RWPE1 (cell line): ENCODE measurements around the gene MYLK.
"Not testable (repeated sequence)": the region's sequence is repeated elsewhere in the genome, so short reads cannot be mapped to it uniquely, and the experiment has no call there.

Experiments used
- CTCF ChIA-PET: fragments of 350-600 bp; sonication (Branson Sonifier 250); formaldehyde crosslinking; extraction: SDS; loops from one replicate; lab custom pipeline; 2021; lab: Yijun Ruan, JAX
- POLR2A ChIA-PET: fragments of 400-600 bp; formaldehyde crosslinking; extraction: SDS; loops from one replicate; lab custom pipeline; 2020; ENCODE audit warnings: antibody characterized with exemption; ENCODE audit not compliant: low non-redundant PET; lab: Yijun Ruan, JAX
- DNase-seq: peaks from one replicate; pipeline ENCODE4 v3.0.0; 2012; ENCODE audit warnings: low spot score
- H3K27ac ChIP-seq: fragments of 450-650 bp; 2 replicates; pipeline ENCODE4 v1.5.1; 2017
- TF ChIP-seq, protein P1 (sequence below): fragments of 450-650 bp; conservative IDR thresholded peaks from 2 replicates; pipeline ENCODE4 v1.5.1; 2017; ENCODE audit warnings: low read depth, mild to moderate bottlenecking

Gene MYLK

DNA sequence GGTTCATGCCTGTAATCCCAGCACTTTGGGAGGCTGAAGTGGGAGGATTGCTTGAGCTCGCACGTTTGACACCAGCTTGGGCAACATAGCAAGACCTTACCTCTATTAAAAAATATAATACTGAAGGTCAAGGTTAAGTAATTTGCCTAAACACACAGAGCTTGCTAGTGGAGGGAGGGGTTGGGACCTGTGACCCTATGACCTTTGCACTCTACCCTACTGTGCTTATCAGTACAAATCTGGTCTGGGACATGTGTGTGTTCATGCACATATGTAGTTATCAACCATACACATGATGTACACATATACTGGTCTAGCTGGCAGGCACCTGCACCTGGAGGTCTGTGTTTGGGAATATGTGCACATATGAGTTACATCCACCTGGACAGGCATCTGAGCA, 181.4 kb downstream of the MYLK start:
- no peak for DNase-seq
- CTCF ChIA-PET, result interaction anchor here (0.6 to 3.3 kb wide), 7 partner anchors 11 to 1580 kb away, joined by 3 to 24 read pairs (median 4); no protein-coding TSS in a partner anchor
- H3K27ac ChIP-seq, result no peak overlapping the region
- TF ChIP-seq, protein P1, sequence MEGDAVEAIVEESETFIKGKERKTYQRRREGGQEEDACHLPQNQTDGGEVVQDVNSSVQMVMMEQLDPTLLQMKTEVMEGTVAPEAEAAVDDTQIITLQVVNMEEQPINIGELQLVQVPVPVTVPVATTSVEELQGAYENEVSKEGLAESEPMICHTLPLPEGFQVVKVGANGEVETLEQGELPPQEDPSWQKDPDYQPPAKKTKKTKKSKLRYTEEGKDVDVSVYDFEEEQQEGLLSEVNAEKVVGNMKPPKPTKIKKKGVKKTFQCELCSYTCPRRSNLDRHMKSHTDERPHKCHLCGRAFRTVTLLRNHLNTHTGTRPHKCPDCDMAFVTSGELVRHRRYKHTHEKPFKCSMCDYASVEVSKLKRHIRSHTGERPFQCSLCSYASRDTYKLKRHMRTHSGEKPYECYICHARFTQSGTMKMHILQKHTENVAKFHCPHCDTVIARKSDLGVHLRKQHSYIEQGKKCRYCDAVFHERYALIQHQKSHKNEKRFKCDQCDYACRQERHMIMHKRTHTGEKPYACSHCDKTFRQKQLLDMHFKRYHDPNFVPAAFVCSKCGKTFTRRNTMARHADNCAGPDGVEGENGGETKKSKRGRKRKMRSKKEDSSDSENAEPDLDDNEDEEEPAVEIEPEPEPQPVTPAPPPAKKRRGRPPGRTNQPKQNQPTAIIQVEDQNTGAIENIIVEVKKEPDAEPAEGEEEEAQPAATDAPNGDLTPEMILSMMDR, result no peak
- POLR2A ChIA-PET, result no interaction called here

DNA sequence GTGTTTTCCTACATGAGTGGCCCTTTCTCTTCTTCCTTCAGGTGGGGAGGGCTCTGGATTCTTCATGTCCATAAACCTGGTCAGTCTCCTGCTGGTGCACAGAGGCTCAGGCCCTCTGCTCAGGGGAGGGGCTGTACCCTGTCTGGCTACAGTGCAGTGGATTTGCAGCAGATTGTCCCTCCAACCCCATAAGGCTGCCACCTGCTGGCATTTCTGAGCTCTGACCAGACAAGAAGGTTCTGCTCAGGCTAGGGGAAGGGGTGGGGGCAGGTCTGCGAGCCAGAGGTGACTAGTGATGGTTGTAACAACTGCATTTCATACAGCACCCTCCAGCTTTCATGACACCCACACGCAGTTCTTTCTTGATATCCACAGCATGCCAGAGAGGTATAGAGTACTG, 182.1 kb downstream of the MYLK start:
- POLR2A ChIA-PET, H3K27ac ChIP-seq, DNase-seq: not testable (repeated sequence)
- CTCF ChIA-PET, result interaction anchor here (0.6 to 3.3 kb wide), 7 partner anchors 10 to 804 kb away, joined by 3 to 24 read pairs (median 4); no protein-coding TSS in a partner anchor

DNA sequence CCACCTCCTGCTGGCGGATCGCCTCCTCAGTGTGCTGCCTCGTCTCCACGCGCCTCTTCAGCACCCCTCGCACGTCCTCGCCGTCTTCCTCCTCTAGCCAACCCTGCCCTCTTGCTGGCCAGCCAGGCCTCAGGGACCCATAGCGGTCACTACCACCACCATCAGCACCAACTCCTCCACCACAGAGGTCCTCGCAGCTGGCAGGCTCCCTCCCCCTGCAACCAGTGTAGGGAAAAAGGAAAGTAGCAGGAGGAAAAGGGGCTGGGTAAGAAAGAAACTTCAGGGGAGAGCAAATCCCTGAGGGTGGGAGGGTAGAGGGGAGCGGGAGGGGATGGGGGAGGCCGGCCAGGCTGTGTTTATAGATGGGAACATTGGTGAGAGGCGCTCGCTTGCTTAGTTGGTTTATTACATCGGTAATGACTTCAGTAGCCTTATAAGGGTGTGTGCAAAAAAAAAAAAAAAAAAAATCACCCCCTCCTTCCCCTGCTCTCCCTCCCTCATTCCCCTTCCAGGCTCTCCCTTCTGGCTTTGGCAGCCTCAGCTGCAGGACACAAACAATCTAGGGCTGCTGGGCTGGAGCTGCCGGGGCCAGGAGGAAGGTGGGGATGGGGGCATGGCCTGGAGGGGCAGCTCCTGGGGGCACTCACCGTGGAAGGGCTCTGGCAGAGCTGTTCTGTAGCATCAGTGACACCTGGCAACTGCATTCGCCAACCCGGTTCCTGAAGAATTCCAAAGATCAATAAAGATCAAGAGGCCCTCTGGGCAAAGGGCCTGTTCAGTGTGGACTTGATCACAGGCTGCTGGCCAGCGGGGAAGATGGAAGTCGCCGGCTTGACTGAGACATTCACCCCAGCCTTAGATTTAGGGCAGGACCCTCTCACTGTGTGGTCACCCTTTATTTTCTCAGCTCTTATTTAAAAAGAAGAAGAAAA, 183.1 kb downstream of the MYLK start:
- ChIA-PET CTCF (interaction anchor here (0.6 to 3.3 kb wide), 4 partner anchors 15 to 805 kb away, joined by 4 to 24 read pairs (median 5); no protein-coding TSS in a partner anchor), POLR2A (interaction anchor here (0.7 kb wide), 1 partner anchor 1895 kb away, joined by 4 read pairs; no protein-coding TSS in a partner anchor)
- no peak overlapping the region for H3K27ac ChIP-seq
- no peak for DNase-seq
- TF ChIP-seq, protein P1, result no peak

DNA sequence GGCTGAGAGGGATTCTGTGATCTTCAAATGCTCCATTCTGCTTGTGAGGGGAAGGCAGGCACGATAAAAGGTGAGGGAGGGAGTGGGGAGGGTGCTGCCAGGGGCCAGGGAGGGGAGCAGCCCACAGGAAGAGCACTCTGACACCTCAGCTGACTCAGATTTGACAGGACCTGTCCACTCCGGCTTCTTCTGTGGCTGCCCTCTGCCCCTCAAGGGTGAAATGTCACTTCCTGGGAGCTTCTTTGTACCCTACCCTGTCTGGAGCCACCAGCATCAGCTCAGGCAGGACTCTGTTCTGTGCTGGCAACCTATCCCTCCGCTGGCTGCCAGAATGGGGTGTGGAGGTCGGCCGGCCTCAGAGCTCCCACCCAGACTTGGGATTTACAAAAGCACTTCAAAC, 185.3 kb downstream of the MYLK start:
- H3K27ac ChIP-seq, result no peak overlapping the region
- POLR2A ChIA-PET, result interaction anchor here (0.7 kb wide), 1 partner anchor 8 kb away, joined by 4 read pairs; no protein-coding TSS in a partner anchor
- no peak for DNase-seq
- TF ChIP-seq, protein P1, result no peak
- CTCF ChIA-PET, result interaction anchor here (0.6 to 1.2 kb wide), 3 partner anchors 8 to 1973 kb away, joined by 4 to 8 read pairs (median 5); no protein-coding TSS in a partner anchor

DNA sequence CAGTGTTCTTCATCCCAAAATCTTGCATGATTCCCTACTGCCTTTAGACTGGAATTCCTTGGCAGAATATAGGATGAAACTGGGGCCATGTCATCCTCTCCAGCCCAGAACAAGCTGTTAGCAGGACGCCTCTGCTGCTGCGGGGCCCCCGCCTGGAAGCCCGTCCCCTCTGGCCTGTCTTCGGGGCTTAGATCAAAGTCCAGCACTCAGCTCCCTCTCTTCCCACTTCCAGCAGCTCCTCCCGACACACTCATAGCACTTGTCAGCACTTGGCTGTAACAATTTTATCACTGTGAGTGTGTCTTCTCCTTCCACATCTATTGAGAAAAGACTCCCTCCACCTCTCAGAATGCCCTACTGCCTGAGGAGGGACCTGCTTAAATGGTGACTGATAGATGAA, 187.3 kb downstream of the MYLK start:
- POLR2A ChIA-PET, result no interaction called here
- CTCF ChIA-PET, result no interaction called here
- DNase-seq, result no peak
- TF ChIP-seq, protein P1, result no peak
- no peak overlapping the region for H3K27ac ChIP-seq

DNA sequence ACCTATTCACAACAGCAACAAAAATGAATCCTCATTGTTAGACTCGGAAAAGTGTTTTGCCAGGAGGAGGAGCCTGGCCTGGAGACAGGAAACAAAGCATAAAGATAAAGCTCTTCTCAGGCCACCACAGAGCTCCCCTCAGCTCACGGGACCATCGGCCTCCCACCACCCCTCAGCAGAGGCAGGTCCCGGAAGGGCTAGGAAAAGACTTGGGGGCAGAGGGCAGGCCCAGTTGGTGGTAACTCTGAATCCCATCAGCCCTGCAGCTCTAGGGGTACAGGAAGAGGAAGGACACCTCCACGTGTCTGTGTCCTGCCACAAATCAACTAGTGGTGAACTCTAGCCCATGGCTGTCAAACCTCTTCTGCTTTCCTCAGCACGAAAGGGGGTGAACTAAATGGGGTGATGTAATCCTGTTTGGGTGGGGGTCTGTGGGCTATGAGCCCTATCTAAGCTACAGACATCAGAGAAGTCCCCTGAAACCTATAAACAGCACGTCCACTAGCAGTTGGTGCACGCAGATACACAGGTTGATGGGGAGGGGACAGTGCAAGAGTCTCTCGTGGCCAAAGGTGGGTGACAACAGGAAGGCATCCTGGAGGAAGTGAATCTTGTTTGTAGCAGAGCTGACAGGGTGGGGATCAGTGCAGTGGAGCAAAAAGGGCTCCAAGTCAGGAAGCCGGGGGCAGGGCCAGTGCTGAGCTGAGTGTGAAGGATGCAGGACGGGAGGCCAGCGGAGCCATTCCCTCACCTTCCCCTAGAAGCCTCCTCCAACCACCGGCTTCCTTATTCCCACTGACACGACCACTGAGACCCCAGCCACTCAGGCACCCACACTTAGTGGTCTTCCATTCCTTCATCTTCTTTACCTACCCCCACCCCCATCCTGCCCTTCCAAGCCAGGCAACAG, 188.1 kb downstream of the MYLK start:
- DNase-seq, result no peak
- ChIA-PET POLR2A (no interaction called here), CTCF (interaction anchor here (2.0 kb wide), 1 partner anchor 44 kb away, joined by 6 read pairs; no protein-coding TSS in a partner anchor)
- TF ChIP-seq, protein P1, result no peak
- H3K27ac ChIP-seq, result no peak overlapping the region
